Lower leg skin (tissue), 4 donors: ENCODE measurements around the gene SLC36A1. TPM values are rescaled to one million over a fixed set of nuclear protein-coding genes. Genes with fewer than 3 reads are reported as not detected.
"Not testable (repeated sequence)": the region's sequence is repeated elsewhere in the genome, so short reads cannot be mapped to it uniquely, and the experiment has no call there.

ENCODE experiments used
- DNase-seq, 2 donors: peaks; one replicate each; pipeline ENCODE4 v3.0.0-alpha.2; 2019; ENCODE audit warnings: low spot score in 2 of 2
- H3K4me3 ChIP-seq: fragments of 200-600 bp; sonication (generic); 2 replicates; pipeline ENCODE4 v1.5.1; 2017; ENCODE audit warnings: mild to moderate bottlenecking, low read depth; ENCODE audit not compliant: poor library complexity, severe bottlenecking
- POLR2A ChIP-seq, 2 donors: fragments of 450-650 bp; IDR thresholded peaks; one replicate each; pipeline ENCODE4 v1.6.1; 2016 to 2017; ENCODE audit warnings: antibody characterized with exemption in 2 of 2, mild to moderate bottlenecking in 1 of 2, moderate library complexity in 1 of 2
- WGBS, 2 donors: methylation state at CpG; one replicate each; pipeline ENCODE4 v1.1.5; 2018; 5-methylcytosine and 5-hydroxymethylcytosine counted together
- intact Hi-C: fragments of 100-400 bp; cut with DNase I; formaldehyde crosslinking; loops from one replicate; pipeline ENCODE4 v1.15.0; 2023; ENCODE audit warnings: low total_unique reads
- total RNA-seq, 4 donors: library from RNA; depleted of rRNA; stranded (reverse); fragments of >200 nt; gene quantifications; one replicate each; pipeline ENCODE4 v1.1.0, GENCODE V29; 2016
- TF ChIP-seq, protein P1 (sequence below), 3 donors: fragments of 450-650 bp; IDR thresholded peaks; one replicate each; pipeline ENCODE4 v1.5.1; 2016; ENCODE audit warnings: antibody characterized with exemption in 3 of 3, mild to moderate bottlenecking in 3 of 3, moderate library complexity in 2 of 3

Gene SLC36A1
- total RNA-seq, 4 donors from 2014 or later: 4.8 to 7.0 (median 6.5) TPM

DNA sequence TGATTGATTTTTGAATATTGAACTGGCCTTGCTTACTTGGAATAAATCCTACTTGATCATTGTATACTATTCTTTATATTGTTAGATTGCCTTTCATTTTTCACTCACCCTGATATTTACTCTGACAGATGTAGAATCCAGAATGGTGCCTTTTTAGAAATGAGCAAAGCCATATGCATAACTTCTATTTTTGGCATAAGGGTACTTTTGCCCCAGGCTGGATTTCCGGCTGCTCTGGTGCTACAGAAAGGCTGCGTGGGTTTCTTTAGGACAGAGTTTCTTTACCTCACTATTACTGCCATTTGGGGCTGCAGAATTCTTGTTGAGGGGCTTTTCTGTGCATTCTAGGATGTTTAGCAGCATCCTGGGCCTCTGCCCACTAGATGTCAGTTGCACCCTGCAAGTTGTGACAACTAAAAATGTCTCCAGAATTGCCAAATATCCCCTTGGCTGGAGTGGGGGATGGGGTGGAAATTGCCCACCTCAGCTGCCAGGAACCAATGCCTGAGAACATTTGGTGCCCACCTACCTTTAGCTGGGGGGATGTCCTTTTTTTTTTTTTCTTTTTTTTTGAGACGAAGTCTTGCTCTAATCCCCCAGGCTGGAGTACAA is 50.1 kb downstream of the SLC36A1 start:
- TF ChIP-seq POLR2A (IDR thresholded peaks at IDR 0.05): no peak
- TF ChIP-seq, protein P1, sequence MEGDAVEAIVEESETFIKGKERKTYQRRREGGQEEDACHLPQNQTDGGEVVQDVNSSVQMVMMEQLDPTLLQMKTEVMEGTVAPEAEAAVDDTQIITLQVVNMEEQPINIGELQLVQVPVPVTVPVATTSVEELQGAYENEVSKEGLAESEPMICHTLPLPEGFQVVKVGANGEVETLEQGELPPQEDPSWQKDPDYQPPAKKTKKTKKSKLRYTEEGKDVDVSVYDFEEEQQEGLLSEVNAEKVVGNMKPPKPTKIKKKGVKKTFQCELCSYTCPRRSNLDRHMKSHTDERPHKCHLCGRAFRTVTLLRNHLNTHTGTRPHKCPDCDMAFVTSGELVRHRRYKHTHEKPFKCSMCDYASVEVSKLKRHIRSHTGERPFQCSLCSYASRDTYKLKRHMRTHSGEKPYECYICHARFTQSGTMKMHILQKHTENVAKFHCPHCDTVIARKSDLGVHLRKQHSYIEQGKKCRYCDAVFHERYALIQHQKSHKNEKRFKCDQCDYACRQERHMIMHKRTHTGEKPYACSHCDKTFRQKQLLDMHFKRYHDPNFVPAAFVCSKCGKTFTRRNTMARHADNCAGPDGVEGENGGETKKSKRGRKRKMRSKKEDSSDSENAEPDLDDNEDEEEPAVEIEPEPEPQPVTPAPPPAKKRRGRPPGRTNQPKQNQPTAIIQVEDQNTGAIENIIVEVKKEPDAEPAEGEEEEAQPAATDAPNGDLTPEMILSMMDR (IDR thresholded peaks at IDR 0.05): no peak
- peak in 1 of 2 donors; percentile 40 for DNase-seq
- intact Hi-C loops: loop anchor here (10.0 kb wide), 1 partner anchor 53 kb away; the partner anchor contains the start of gene SLC36A1
- no peak overlapping the region for H3K4me3 ChIP-seq
- 68 to 72% methylated on average over 3 of the region's 3 CpGs for WGBS, 2 donors

DNA sequence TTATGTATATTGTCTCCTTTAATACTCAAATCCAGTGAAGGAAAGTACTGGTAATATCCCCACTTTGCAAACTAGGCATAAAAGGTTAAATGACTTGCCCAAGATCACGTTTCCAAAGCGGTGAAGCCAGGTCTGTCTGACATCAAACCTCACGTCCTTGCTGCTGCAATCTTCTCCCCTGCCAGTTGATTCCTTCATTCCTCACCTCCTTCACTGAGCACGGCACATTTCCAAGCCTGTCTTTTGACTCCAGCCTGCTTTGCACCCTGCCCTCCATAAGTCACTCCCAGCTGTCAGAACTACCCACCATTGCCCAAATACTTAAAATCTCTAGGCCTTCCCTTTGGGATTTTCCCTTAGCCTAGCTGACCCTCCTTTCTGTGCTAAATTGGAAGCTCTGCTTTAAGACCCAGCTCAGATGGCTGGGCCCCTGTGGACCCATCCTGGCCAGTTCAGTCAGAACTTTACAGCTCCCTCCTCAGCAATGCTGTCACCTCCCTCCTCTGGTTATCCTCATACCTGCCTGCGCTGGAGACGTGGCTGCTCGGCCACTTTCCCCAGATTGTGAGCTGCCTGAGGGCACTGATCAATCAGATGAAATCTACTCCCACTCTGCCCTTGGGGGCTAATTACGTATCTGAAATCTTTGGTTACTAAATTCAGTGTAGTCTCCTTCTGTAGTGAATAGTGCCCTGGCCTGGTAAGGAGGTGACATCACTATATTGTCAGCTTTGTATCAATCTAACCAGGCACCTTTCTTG is 51.2 kb downstream of the SLC36A1 start:
- 82 to 87% methylated on average over 8 of the region's 8 CpGs for WGBS, 2 donors
- no peak for TF ChIP-seq POLR2A (IDR thresholded peaks at IDR 0.05)
- TF ChIP-seq, protein P1 (IDR thresholded peaks at IDR 0.05): no peak
- no peak for DNase-seq
- H3K4me3 ChIP-seq: no peak overlapping the region
- intact Hi-C loops: loop anchor here (10.0 kb wide), 1 partner anchor 54 kb away; the partner anchor contains the start of gene SLC36A1

DNA sequence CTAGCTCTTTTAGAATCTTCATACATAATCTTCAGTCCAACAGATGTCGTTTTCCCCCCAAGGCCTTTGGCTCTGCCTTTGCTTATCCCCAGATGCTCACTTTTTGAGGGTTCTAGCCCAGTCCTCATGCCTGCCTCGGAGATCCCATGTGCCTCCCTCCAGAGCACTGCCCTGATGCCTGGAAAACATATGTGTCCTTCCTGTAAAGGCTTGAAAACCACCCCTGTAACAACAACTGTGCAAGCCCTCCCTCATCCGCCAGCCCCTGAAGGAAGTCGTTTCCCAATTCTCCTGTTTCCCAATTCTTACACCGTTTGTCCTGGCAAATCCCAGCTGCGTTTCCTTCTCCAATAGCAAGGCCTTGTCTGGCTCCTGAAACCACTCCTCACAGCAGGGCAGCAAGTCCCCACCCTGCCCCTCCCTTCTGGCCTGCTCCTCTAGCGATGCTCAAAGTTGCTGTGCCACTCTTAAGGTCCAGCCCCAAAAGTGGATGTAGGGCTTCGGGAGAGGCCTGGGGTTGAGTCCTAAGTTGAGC is 52.2 kb downstream of the SLC36A1 start:
- DNase-seq: no peak
- WGBS, 2 donors: 46 to 65% methylated on average over 8 of the region's 8 CpGs
- intact Hi-C loops: loop anchor here (10.0 kb wide), 1 partner anchor 55 kb away; the partner anchor contains the start of gene SLC36A1
- TF ChIP-seq, protein P1 (IDR thresholded peaks at IDR 0.05): no peak
- no peak for TF ChIP-seq POLR2A (IDR thresholded peaks at IDR 0.05)
- H3K4me3 ChIP-seq: no peak overlapping the region

DNA sequence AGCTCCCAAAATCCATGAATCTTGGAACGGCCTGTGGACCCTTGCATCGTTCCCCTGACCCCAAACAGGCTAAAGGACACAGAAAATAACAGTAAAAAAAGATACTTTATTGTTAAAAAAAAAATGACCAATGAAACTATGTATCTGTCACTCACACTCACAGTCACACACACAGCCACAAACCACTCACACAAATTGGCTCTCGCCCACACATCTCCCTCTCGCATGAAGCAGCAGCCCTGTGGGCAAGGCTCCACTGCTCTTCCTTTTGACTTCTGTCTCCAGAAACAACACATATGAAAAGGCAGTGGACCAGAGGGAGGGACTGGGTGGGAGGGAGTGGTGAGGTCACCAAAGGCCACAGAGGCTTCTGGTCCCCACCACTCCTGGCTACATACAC is 56.6 kb downstream of the SLC36A1 start:
- H3K4me3 ChIP-seq: no peak overlapping the region
- peak in 1 of 2 donors; percentile 57 for DNase-seq
- TF ChIP-seq POLR2A (IDR thresholded peaks at IDR 0.05): no peak
- TF ChIP-seq, protein P1 (IDR thresholded peaks at IDR 0.05): no peak
- WGBS, 2 donors: 57 to 68% methylated on average over 4 of the region's 4 CpGs
- intact Hi-C loops: no loop called here

DNA sequence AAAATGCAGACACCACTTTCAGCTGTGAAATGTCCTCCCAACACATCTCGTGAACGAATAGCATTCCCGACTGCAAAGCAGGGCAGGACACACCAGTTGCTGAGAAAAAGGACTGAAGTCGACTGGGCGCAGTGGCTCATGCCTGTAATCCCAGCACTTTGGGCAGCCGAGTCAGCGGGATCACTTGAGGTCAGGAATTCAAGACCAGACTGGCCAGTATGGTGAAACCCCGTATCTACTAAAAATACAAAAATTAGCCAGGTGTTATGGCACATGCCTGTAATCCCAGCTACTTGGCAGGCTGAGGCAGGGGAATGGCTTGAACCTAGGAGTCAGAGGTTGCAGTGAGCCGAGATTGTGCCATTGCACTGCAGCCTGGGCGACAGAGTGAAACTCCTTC is 60.9 kb downstream of the SLC36A1 start:
- WGBS, 2 donors: 75 to 77% methylated on average over 10 of the region's 10 CpGs
- DNase-seq, H3K4me3 ChIP-seq, intact Hi-C loops: not testable (repeated sequence)

DNA sequence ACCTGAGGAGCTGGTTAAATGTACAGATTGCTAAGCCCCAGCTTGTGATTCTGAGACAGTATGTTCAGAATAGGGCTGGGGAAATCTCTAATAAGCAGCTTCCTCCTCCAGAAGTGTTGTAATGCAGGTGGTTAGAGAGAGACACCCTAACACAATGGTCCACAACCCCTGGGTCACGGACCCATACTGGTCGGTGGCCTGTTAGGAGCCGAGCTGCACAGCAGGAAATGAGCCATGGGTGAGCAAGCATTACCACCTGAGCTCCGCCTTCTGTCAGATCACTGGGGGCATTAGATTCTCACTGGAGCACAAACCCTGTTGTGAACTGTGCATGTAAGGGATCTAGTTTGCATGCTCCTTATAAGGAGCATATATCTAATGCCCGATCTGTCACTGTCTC is 61.8 kb downstream of the SLC36A1 start:
- no peak overlapping the region for H3K4me3 ChIP-seq
- TF ChIP-seq, protein P1 (IDR thresholded peaks at IDR 0.05): no peak
- TF ChIP-seq POLR2A (IDR thresholded peaks at IDR 0.05): no peak
- 82 to 90% methylated on average over 5 of the region's 5 CpGs for WGBS, 2 donors
- intact Hi-C loops: no loop called here
- DNase-seq: no peak
